Neutrophil (primary cell): ENCODE data around the gene BTBD7.

Experiments
- H3K27ac ChIP-seq: fragments of 200-600 bp; sonication (generic); 2 replicates; pipeline ENCODE4 v1.5.1; 2016; ENCODE audit warnings: mild to moderate bottlenecking, moderate library complexity
- H3K27me3 ChIP-seq: fragments of 200-600 bp; sonication (generic); 2 replicates; pipeline ENCODE4 v1.6.0; 2016; ENCODE audit warnings: mild to moderate bottlenecking
- H3K36me3 ChIP-seq: fragments of 200-600 bp; sonication (generic); 2 replicates; pipeline ENCODE4 v1.5.1; 2017
- H3K4me1 ChIP-seq, 2 experiments: fragments of 200-600 bp in 1 of 2; sonication (generic) in 1 of 2; 1 replicate in 1 of 2; 2 replicates in 1 of 2; pipeline versions ENCODE4 v1.5.1 to v1.6.1; 2013 to 2016; ENCODE audit warnings: low read depth in 1 of 2, low read length in 1 of 2, mild to moderate bottlenecking in 1 of 2, moderate library complexity in 1 of 2; ENCODE audit not compliant: control insufficient read depth in 1 of 2, insufficient read depth in 1 of 2
- H3K4me3 ChIP-seq, 2 experiments: fragments of 200-600 bp in 1 of 2; sonication (generic) in 1 of 2; 1 replicate in 1 of 2; 2 replicates in 1 of 2; pipeline ENCODE4 v1.5.1; 2013 to 2016; ENCODE audit warnings: low read depth in 1 of 2, low read length in 1 of 2, mild to moderate bottlenecking in 1 of 2, moderate library complexity in 1 of 2
- H3K9me3 ChIP-seq: fragments of 200-600 bp; sonication (generic); 2 replicates; pipeline ENCODE4 v1.5.1; 2016
- CTCF ChIP-seq: fragments of 200-600 bp; sonication (generic); IDR thresholded peaks from 2 replicates; pipeline ENCODE4 v1.5.1; 2016; ENCODE audit warnings: antibody characterized with exemption

Gene BTBD7

GRCh38 chr14:93262446-93262845, 70.4 kb downstream of the BTBD7 start:
- Histone ChIP-seq H3K36me3 (peaks cover 40% of the 10 kb centered on the region), H3K4me3 (no peak overlapping the region), H3K27me3 (no peaks in the 10 kb centered on the region), H3K4me1 (no peaks in the 10 kb centered on the region), H3K9me3 (no peaks in the 10 kb centered on the region), H3K27ac (no peak overlapping the region)
- no peak for TF ChIP-seq CTCF

- Histone ChIP-seq H3K4me3 (no peak overlapping the region), H3K27me3 (no peaks in the 10 kb centered on the region), H3K9me3 (no peaks in the 10 kb centered on the region), H3K36me3 (peaks cover 65% of the 10 kb centered on the region), H3K27ac (no peak overlapping the region), H3K4me1 (peaks cover 7 to 11% of the 10 kb centered on the region in 2 experiments)
- no peak for TF ChIP-seq CTCF
These were observed 83.6 kb downstream of the BTBD7 start for GRCh38 chr14:93249128-93249831.

GRCh38 chr14:93246534-93246933, 86.3 kb downstream of the BTBD7 start:
- no peaks in the 10 kb centered on the region for H3K27me3 ChIP-seq
- peaks cover 85% of the 10 kb centered on the region for H3K36me3 ChIP-seq
- no peak overlapping the region for H3K27ac ChIP-seq
- H3K4me3 ChIP-seq: no peak overlapping the region
- no peaks in the 10 kb centered on the region for H3K4me1 ChIP-seq
- TF ChIP-seq CTCF: no peak
- no peaks in the 10 kb centered on the region for H3K9me3 ChIP-seq

GRCh38 chr14:93245764-93246420, 86.9 kb downstream of the BTBD7 start:
- H3K9me3 ChIP-seq: no peaks in the 10 kb centered on the region
- H3K4me3 ChIP-seq: no peak overlapping the region
- TF ChIP-seq CTCF: no peak
- H3K27me3 ChIP-seq: no peaks in the 10 kb centered on the region
- H3K36me3 ChIP-seq: peaks cover 85% of the 10 kb centered on the region
- no peaks in the 10 kb centered on the region for H3K4me1 ChIP-seq
- H3K27ac ChIP-seq: no peak overlapping the region

GRCh38 chr14:93240678-93241000, 92.2 kb downstream of the BTBD7 start:
- no peaks in the 10 kb centered on the region for H3K9me3 ChIP-seq
- H3K36me3 ChIP-seq: peaks cover 62% of the 10 kb centered on the region
- no peak overlapping the region for H3K27ac ChIP-seq
- H3K27me3 ChIP-seq: no peaks in the 10 kb centered on the region
- no peaks in the 10 kb centered on the region for H3K4me1 ChIP-seq
- H3K4me3 ChIP-seq: no peak overlapping the region
- TF ChIP-seq CTCF: no peak
